GM23338 (cell line): ENCODE measurements around the gene SNTG2. TPM values are rescaled to one million over a fixed set of nuclear protein-coding genes. Genes with fewer than 3 reads are reported as not detected.

Experiments used
- ATAC-seq: fragments of 200-7000 bp; cut with Tn5 transposase; 3 replicates; pipeline ENCODE4 v1.9.1; 2020
- DNase-seq: peaks from one replicate; pipeline ENCODE4 v3.0.0-alpha.2; 2015; ENCODE audit warnings: low spot score
- H2AFZ ChIP-seq: fragments of 200-600 bp; sonication (generic); 2 replicates; pipeline ENCODE4 v1.8.0; 2016; ENCODE audit warnings: antibody characterized with exemption, mild to moderate bottlenecking, moderate library complexity
- H3F3A ChIP-seq: fragments of 200-600 bp; sonication (generic); replicated peaks from 2 replicates; pipeline ENCODE4 v1.8.0; 2017; ENCODE audit warnings: antibody characterized with exemption, mixed run types, low read depth
- H3K27ac ChIP-seq: fragments of 200-600 bp; sonication (generic); 2 replicates; pipeline ENCODE4 v1.6.1; 2016; ENCODE audit warnings: low read depth
- H3K27me3 ChIP-seq: fragments of 200-600 bp; sonication (generic); 2 replicates; pipeline ENCODE4 v1.8.0; 2016; ENCODE audit warnings: mild to moderate bottlenecking, mixed run types, moderate library complexity; ENCODE audit not compliant: insufficient read depth
- H3K36me3 ChIP-seq: fragments of 200-600 bp; sonication (generic); 2 replicates; pipeline ENCODE4 v1.8.0; 2016; ENCODE audit warnings: mild to moderate bottlenecking; ENCODE audit not compliant: insufficient read depth
- H3K4me1 ChIP-seq: fragments of 200-600 bp; sonication (generic); 2 replicates; pipeline ENCODE4 v1.8.0; 2016; ENCODE audit warnings: mild to moderate bottlenecking, moderate library complexity; ENCODE audit not compliant: insufficient read depth
- H3K4me2 ChIP-seq: fragments of 200-600 bp; sonication (generic); 2 replicates; pipeline ENCODE4 v1.7.1; 2017; ENCODE audit warnings: mixed run types
- H3K4me3 ChIP-seq: fragments of 200-600 bp; sonication (generic); 2 replicates; pipeline ENCODE4 v1.6.1; 2016; ENCODE audit warnings: mixed run types
- H3K79me2 ChIP-seq: fragments of 200-600 bp; sonication (generic); replicated peaks from 2 replicates; pipeline ENCODE4 v1.8.0; 2017; ENCODE audit warnings: mild to moderate bottlenecking; ENCODE audit not compliant: insufficient read depth
- H3K9me2 ChIP-seq: fragments of 200-600 bp; sonication (generic); 2 replicates; pipeline ENCODE4 v1.8.0; 2017; ENCODE audit not compliant: insufficient read depth
- H4K20me1 ChIP-seq: fragments of 200-600 bp; sonication (generic); replicated peaks from 2 replicates; pipeline ENCODE4 v1.8.0; 2017; ENCODE audit warnings: mild to moderate bottlenecking; ENCODE audit not compliant: insufficient read depth
- H3K27ac Mint-ChIP-seq: 2 replicates; pipeline ENCODE4 v1.8.0; 2020; ENCODE audit warnings: inconsistent platforms, mild to moderate bottlenecking, moderate library complexity, mixed read lengths
- H3K27me3 Mint-ChIP-seq: 3 replicates; pipeline ENCODE4 v1.8.0; 2022; ENCODE audit warnings: low read depth, mild to moderate bottlenecking, moderate library complexity, mixed read lengths, inconsistent platforms; ENCODE audit not compliant: insufficient read depth, poor library complexity
- H3K36me3 Mint-ChIP-seq: 3 replicates; pipeline ENCODE4 v1.8.0; 2021; ENCODE audit warnings: low read depth, mild to moderate bottlenecking, inconsistent platforms, moderate library complexity, mixed read lengths
- H3K4me1 Mint-ChIP-seq: 3 replicates; pipeline ENCODE4 v1.8.0; 2020; ENCODE audit warnings: mild to moderate bottlenecking, inconsistent platforms, mixed read lengths
- H3K4me3 Mint-ChIP-seq: 3 replicates; pipeline ENCODE4 v1.8.0; 2021; ENCODE audit warnings: moderate library complexity, mild to moderate bottlenecking, inconsistent platforms, mixed read lengths
- H3K9me3 Mint-ChIP-seq: 3 replicates; pipeline ENCODE4 v1.8.0; 2020; ENCODE audit warnings: moderate library complexity, mild to moderate bottlenecking, inconsistent platforms, mixed read lengths
- CREB1 ChIP-seq: fragments of 250-450 bp; sonication (Bioruptor Pico); IDR thresholded peaks from 2 replicates; pipeline ENCODE4 v1.5.0; 2020; ENCODE audit warnings: low read depth, mild to moderate bottlenecking, moderate library complexity
- CTCF ChIP-seq, 2 experiments: fragments of 200-600 bp in 1 of 2; sonication (generic) in 1 of 2; conservative IDR thresholded peaks; 2 replicates each; pipeline versions ENCODE4 v1.5.1 to v1.6.1; 2016 to 2017; ENCODE audit warnings: antibody characterized with exemption in 2 of 2, low read depth in 2 of 2, mild to moderate bottlenecking in 2 of 2, moderate library complexity in 1 of 2
- EZH2 ChIP-seq: fragments of 200-600 bp; sonication (generic); IDR thresholded peaks from one replicate; pipeline ENCODE4 v1.8.0; 2017; ENCODE audit warnings: antibody characterized with exemption, mild to moderate bottlenecking, low read depth; ENCODE audit not compliant: unreplicated experiment
- EZH2phosphoT487 ChIP-seq: fragments of 200-600 bp; sonication (generic); IDR thresholded peaks from one replicate; pipeline ENCODE4 v1.8.1; 2018; ENCODE audit warnings: antibody characterized with exemption; ENCODE audit not compliant: unreplicated experiment
- JUNB ChIP-seq: IDR thresholded peaks from one replicate; pipeline ENCODE4 v1.6.1; 2016; ENCODE audit warnings: antibody characterized with exemption; ENCODE audit not compliant: unreplicated experiment
- NANOG ChIP-seq: IDR thresholded peaks from 2 replicates; pipeline ENCODE4 v1.6.1; 2016; ENCODE audit warnings: antibody characterized with exemption, borderline replicate concordance
- POLR2AphosphoS5 ChIP-seq: IDR thresholded peaks from 2 replicates; pipeline ENCODE4 v1.6.1; 2016; ENCODE audit warnings: antibody characterized with exemption, low read depth
- REST ChIP-seq: IDR thresholded peaks from one replicate; pipeline ENCODE4 v1.6.1; 2018; ENCODE audit warnings: antibody characterized with exemption; ENCODE audit not compliant: unreplicated experiment
- STAT1 ChIP-seq: IDR thresholded peaks from one replicate; pipeline ENCODE4 v1.6.1; 2016; ENCODE audit warnings: antibody characterized with exemption; ENCODE audit not compliant: unreplicated experiment
- ZNF114 ChIP-seq: fragments of 250-450 bp; sonication (Bioruptor Pico); IDR thresholded peaks from 2 replicates; pipeline ENCODE4 v1.5.0; 2020; ENCODE audit warnings: mild to moderate bottlenecking, moderate library complexity
- ZNF331 ChIP-seq: fragments of 250-450 bp; sonication (Bioruptor Pico); IDR thresholded peaks from 2 replicates; pipeline ENCODE4 v1.5.0; 2020; ENCODE audit warnings: low read depth, mild to moderate bottlenecking, moderate library complexity
- polyA plus RNA-seq: library from polyadenylated mRNA; unstranded; fragments of >200 nt; fragmentation: Nextera tagmentation; extraction: Ambion mirVana; gene quantifications from 2 replicates; pipeline ENCODE4 v1.2.1, GENCODE V29; 2016
- total RNA-seq: library from RNA; depleted of rRNA; stranded (reverse); fragments of >200 nt; shearing (Covaris generic); gene quantifications from 2 replicates; pipeline ENCODE4 v1.2.3, GENCODE V29; 2014
- TF ChIP-seq, protein P1 (sequence below): IDR thresholded peaks from 2 replicates; pipeline ENCODE4 v1.6.1; 2016; ENCODE audit warnings: antibody characterized with exemption
- TF ChIP-seq, protein P2 (sequence below): fragments of 250-450 bp; sonication (Bioruptor Pico); IDR thresholded peaks from 2 replicates; pipeline ENCODE4 v1.5.0; 2020; ENCODE audit warnings: mild to moderate bottlenecking, moderate library complexity

The SNTG2 gene
- total and polyA plus RNA-seq, 2 experiments from 2014 or later, result 27.5 to 60.4 TPM

DNA sequence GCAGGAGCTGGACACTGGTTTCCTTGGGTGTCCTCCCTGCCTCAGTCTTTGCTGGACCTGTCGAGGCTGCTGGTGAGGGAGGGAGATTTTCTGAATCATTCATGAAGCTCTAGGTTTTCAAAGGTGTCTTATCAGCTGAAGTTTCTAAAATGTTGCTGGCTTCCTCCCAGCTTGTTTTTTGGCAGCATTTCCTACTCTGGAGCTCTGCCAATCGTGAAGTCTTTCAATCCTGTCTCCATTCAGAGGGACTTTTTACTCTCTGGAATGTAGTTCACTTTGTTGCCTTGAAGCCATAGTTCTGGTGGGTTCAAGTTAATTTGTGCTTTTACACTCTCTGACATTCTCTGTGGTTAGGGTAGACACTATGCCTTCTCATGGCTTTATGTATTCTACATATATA, 23.9 kb downstream of the SNTG2 start:
- Mint-ChIP-seq H3K4me1 (peaks cover 17% of the 10 kb centered on the region), H3K4me3 (no peak overlapping the region), H3K27ac (no peak overlapping the region), H3K9me3 (peaks cover 4% of the 10 kb centered on the region; the same call in 1 of the 3 replicates), H3K27me3 (no peaks in the 10 kb centered on the region), H3K36me3 (peaks cover 10% of the 10 kb centered on the region)
- Histone ChIP-seq H3K9me2 (no peaks in the 10 kb centered on the region), H3K36me3 (no peaks in the 10 kb centered on the region), H3K79me2 (peaks cover 96% of the 10 kb centered on the region), H2AFZ (no peak overlapping the region), H3K27ac (no peak overlapping the region), H3K27me3 (no peaks in the 10 kb centered on the region), H3F3A (no peaks in the 10 kb centered on the region), H4K20me1 (peaks cover 59% of the 10 kb centered on the region), H3K4me2 (no peak overlapping the region), H3K4me3 (no peak overlapping the region), H3K4me1 (peaks cover 13% of the 10 kb centered on the region)
- ATAC-seq (no peak), DNase-seq (no peak)
- TF ChIP-seq REST (no peak), NANOG (no peak), ZNF114 (no peak), CREB1 (CRISPR knock-in tag) (no peak), STAT1 (no peak), EZH2 (no peak), JUNB (no peak), ZNF331 (CRISPR knock-in tag) (no peak), CTCF (conservative IDR thresholded peaks at IDR 0.05; ENCODE audit: low read depth in 2 of 2) (no peak), EZH2phosphoT487 (no peak), POLR2AphosphoS5 (no peak)
- TF ChIP-seq, protein P1, sequence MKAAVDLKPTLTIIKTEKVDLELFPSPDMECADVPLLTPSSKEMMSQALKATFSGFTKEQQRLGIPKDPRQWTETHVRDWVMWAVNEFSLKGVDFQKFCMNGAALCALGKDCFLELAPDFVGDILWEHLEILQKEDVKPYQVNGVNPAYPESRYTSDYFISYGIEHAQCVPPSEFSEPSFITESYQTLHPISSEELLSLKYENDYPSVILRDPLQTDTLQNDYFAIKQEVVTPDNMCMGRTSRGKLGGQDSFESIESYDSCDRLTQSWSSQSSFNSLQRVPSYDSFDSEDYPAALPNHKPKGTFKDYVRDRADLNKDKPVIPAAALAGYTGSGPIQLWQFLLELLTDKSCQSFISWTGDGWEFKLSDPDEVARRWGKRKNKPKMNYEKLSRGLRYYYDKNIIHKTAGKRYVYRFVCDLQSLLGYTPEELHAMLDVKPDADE, result no peak
- TF ChIP-seq, protein P2, sequence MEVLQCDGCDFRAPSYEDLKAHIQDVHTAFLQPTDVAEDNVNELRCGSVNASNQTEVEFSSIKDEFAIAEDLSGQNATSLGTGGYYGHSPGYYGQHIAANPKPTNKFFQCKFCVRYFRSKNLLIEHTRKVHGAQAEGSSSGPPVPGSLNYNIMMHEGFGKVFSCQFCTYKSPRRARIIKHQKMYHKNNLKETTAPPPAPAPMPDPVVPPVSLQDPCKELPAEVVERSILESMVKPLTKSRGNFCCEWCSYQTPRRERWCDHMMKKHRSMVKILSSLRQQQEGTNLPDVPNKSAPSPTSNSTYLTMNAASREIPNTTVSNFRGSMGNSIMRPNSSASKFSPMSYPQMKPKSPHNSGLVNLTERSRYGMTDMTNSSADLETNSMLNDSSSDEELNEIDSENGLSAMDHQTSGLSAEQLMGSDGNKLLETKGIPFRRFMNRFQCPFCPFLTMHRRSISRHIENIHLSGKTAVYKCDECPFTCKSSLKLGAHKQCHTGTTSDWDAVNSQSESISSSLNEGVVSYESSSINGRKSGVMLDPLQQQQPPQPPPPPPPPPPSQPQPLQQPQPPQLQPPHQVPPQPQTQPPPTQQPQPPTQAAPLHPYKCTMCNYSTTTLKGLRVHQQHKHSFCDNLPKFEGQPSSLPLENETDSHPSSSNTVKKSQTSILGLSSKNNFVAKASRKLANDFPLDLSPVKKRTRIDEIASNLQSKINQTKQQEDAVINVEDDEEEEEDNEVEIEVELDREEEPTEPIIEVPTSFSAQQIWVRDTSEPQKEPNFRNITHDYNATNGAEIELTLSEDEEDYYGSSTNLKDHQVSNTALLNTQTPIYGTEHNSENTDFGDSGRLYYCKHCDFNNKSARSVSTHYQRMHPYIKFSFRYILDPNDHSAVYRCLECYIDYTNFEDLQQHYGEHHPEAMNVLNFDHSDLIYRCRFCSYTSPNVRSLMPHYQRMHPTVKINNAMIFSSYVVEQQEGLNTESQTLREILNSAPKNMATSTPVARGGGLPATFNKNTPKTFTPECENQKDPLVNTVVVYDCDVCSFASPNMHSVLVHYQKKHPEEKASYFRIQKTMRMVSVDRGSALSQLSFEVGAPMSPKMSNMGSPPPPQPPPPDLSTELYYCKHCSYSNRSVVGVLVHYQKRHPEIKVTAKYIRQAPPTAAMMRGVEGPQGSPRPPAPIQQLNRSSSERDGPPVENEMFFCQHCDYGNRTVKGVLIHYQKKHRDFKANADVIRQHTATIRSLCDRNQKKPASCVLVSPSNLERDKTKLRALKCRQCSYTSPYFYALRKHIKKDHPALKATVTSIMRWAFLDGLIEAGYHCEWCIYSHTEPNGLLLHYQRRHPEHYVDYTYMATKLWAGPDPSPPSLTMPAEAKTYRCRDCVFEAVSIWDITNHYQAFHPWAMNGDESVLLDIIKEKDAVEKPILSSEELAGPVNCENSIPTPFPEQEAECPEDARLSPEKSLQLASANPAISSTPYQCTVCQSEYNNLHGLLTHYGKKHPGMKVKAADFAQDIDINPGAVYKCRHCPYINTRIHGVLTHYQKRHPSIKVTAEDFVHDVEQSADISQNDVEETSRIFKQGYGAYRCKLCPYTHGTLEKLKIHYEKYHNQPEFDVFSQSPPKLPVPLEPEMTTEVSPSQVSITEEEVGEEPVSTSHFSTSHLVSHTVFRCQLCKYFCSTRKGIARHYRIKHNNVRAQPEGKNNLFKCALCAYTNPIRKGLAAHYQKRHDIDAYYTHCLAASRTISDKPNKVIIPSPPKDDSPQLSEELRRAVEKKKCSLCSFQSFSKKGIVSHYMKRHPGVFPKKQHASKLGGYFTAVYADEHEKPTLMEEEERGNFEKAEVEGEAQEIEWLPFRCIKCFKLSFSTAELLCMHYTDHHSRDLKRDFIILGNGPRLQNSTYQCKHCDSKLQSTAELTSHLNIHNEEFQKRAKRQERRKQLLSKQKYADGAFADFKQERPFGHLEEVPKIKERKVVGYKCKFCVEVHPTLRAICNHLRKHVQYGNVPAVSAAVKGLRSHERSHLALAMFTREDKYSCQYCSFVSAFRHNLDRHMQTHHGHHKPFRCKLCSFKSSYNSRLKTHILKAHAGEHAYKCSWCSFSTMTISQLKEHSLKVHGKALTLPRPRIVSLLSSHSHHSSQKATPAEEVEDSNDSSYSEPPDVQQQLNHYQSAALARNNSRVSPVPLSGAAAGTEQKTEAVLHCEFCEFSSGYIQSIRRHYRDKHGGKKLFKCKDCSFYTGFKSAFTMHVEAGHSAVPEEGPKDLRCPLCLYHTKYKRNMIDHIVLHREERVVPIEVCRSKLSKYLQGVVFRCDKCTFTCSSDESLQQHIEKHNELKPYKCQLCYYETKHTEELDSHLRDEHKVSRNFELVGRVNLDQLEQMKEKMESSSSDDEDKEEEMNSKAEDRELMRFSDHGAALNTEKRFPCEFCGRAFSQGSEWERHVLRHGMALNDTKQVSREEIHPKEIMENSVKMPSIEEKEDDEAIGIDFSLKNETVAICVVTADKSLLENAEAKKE (CRISPR knock-in tag), result no peak
